ENCODE results near the gene HSPA8. TPM values are rescaled to one million over a fixed set of nuclear protein-coding genes. Genes with fewer than 3 reads are reported as not detected.

HSPA8 gene
- total RNA-seq, 1 experiment from 2014 or later = 443 TPM

GRCh38 chr11:123040111-123040432 lies 21.9 kb downstream of the HSPA8 start:
- intact Hi-C loops (cut with micrococcal nuclease) = no loop called here
- TF ChIP-seq, protein P1, sequence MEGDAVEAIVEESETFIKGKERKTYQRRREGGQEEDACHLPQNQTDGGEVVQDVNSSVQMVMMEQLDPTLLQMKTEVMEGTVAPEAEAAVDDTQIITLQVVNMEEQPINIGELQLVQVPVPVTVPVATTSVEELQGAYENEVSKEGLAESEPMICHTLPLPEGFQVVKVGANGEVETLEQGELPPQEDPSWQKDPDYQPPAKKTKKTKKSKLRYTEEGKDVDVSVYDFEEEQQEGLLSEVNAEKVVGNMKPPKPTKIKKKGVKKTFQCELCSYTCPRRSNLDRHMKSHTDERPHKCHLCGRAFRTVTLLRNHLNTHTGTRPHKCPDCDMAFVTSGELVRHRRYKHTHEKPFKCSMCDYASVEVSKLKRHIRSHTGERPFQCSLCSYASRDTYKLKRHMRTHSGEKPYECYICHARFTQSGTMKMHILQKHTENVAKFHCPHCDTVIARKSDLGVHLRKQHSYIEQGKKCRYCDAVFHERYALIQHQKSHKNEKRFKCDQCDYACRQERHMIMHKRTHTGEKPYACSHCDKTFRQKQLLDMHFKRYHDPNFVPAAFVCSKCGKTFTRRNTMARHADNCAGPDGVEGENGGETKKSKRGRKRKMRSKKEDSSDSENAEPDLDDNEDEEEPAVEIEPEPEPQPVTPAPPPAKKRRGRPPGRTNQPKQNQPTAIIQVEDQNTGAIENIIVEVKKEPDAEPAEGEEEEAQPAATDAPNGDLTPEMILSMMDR (IDR thresholded peaks at IDR 0.05; ENCODE audit: unreplicated experiment) = no peak
- BruUV-seq (replicated peaks) = no TSS peak
- Mint-ChIP-seq H3K27me3 (ENCODE audit: insufficient read depth, unreplicated experiment) (no peaks in the 10 kb centered on the region), H3K36me3 (ENCODE audit: insufficient read depth, unreplicated experiment) (no peaks in the 10 kb centered on the region), H3K4me3 (ENCODE audit: unreplicated experiment) (no peak overlapping the region), H3K4me1 (ENCODE audit: insufficient read depth, unreplicated experiment) (no peaks in the 10 kb centered on the region), H3K27ac (ENCODE audit: low read depth, unreplicated experiment) (no peak overlapping the region), H3K9me3 (ENCODE audit: unreplicated experiment) (no peaks in the 10 kb centered on the region)
- ChIA-PET POLR2A (no interaction called here), CTCF (interaction anchor here (0.6 to 1.5 kb wide), 3 partner anchors 13 to 19 kb away, joined by 3 to 6 read pairs (median 3); no protein-coding TSS in a partner anchor)
- DNase-seq (ENCODE audit: unreplicated experiment) = no peak

DNA sequence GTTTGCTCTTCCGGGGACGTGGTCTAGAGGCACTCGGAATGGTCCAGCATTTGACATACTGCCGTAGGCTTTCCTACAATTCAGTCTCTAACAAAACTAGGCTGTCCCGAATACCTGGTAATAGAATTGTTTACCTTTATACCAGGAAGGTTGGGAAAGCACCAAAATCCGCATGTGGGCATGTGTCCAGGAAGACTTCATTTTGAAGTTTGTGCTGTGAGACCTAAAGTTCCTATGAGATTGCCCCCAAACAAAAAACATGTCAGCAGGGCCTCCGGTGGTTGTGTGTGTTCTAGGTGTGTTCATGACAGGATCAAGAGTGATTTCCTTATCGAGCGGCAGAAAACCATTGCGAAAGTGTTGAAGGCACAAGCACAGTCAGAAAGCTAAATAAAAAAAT lies 26.1 kb downstream of the HSPA8 start:
- H3K4me1 Mint-ChIP-seq (ENCODE audit: insufficient read depth, unreplicated experiment) = no peaks in the 10 kb centered on the region
- no peak overlapping the region for H3K27ac Mint-ChIP-seq (ENCODE audit: low read depth, unreplicated experiment)
- BruUV-seq (replicated peaks) = no TSS peak
- ChIA-PET POLR2A (interaction anchor here (0.6 kb wide), 2 partner anchors 11 to 122 kb away, joined by 3 read pairs; no protein-coding TSS in a partner anchor), CTCF (interaction anchor here (0.6 to 1.8 kb wide), 2 partner anchors 13 to 18 kb away, joined by 3 to 7 read pairs; no protein-coding TSS in a partner anchor)
- H3K36me3 Mint-ChIP-seq (ENCODE audit: insufficient read depth, unreplicated experiment) = no peaks in the 10 kb centered on the region
- H3K4me3 Mint-ChIP-seq (ENCODE audit: unreplicated experiment) = no peak overlapping the region
- intact Hi-C loops (cut with micrococcal nuclease) = no loop called here
- TF ChIP-seq, protein P1 (IDR thresholded peaks at IDR 0.05; ENCODE audit: unreplicated experiment) = no peak
- H3K9me3 Mint-ChIP-seq (ENCODE audit: unreplicated experiment) = no peaks in the 10 kb centered on the region
- DNase-seq (ENCODE audit: unreplicated experiment) = no peak
- H3K27me3 Mint-ChIP-seq (ENCODE audit: insufficient read depth, unreplicated experiment) = no peaks in the 10 kb centered on the region

DNA sequence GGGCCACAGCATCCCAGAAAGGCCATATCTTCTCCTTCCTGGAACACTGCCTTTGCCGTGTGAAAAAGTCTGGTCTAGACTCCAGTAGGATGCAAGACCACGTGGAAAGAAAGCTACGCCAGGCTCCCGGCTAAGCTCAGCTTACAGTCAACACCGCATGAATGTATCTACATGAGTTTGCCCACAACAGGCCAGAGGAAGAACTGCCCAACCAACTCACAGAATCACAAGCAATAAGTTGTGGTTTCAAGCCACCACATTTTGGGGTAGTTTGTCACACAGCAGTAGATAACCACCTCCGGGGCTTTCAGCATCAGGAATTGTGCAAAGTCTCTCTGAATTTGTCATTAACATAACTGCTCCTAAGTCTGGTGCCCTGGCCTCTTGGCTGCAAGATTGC lies 27.3 kb downstream of the HSPA8 start:
- intact Hi-C loops (cut with micrococcal nuclease) = no loop called here
- ChIA-PET POLR2A (no interaction called here), CTCF (interaction anchor here (0.6 to 1.5 kb wide), 5 partner anchors 14 to 182 kb away, joined by 3 to 4 read pairs (median 3); no protein-coding TSS in a partner anchor)
- no TSS peak for BruUV-seq (replicated peaks)
- Mint-ChIP-seq H3K4me3 (ENCODE audit: unreplicated experiment) (no peak overlapping the region), H3K27ac (ENCODE audit: low read depth, unreplicated experiment) (no peak overlapping the region), H3K9me3 (ENCODE audit: unreplicated experiment) (no peaks in the 10 kb centered on the region), H3K36me3 (ENCODE audit: insufficient read depth, unreplicated experiment) (no peaks in the 10 kb centered on the region), H3K4me1 (ENCODE audit: insufficient read depth, unreplicated experiment) (no peaks in the 10 kb centered on the region), H3K27me3 (ENCODE audit: insufficient read depth, unreplicated experiment) (no peaks in the 10 kb centered on the region)
- no peak for DNase-seq (ENCODE audit: unreplicated experiment)
- TF ChIP-seq, protein P1 (IDR thresholded peaks at IDR 0.05; ENCODE audit: unreplicated experiment) = no peak

GRCh38 chr11:123033895-123034294 lies 28.0 kb downstream of the HSPA8 start:
- no TSS peak for BruUV-seq (replicated peaks)
- H3K9me3 Mint-ChIP-seq (ENCODE audit: unreplicated experiment) = no peaks in the 10 kb centered on the region
- CTCF ChIA-PET = interaction anchor here (0.6 to 1.5 kb wide), 5 partner anchors 11 to 181 kb away, joined by 3 to 8 read pairs (median 3); no protein-coding TSS in a partner anchor
- H3K27ac Mint-ChIP-seq (ENCODE audit: low read depth, unreplicated experiment) = no peak overlapping the region
- H3K4me1 Mint-ChIP-seq (ENCODE audit: insufficient read depth, unreplicated experiment) = no peaks in the 10 kb centered on the region
- TF ChIP-seq, protein P1 (IDR thresholded peaks at IDR 0.05; ENCODE audit: unreplicated experiment) = no peak
- H3K27me3 Mint-ChIP-seq (ENCODE audit: insufficient read depth, unreplicated experiment) = no peaks in the 10 kb centered on the region
- POLR2A ChIA-PET = no interaction called here
- no peaks in the 10 kb centered on the region for H3K36me3 Mint-ChIP-seq (ENCODE audit: insufficient read depth, unreplicated experiment)
- H3K4me3 Mint-ChIP-seq (ENCODE audit: unreplicated experiment) = no peak overlapping the region
- DNase-seq (ENCODE audit: unreplicated experiment) = no peak
- intact Hi-C loops (cut with micrococcal nuclease) = no loop called here
